WERI-Rb-1 (cell line): Measurements from ENCODE around the gene DAPP1.

Experiments
- DNase-seq: peaks from one replicate; pipeline ENCODE4 v3.0.0-alpha.2; 2020
- H3K27ac ChIP-seq: fragments of 250-450 bp; sonication (Bioruptor Pico); 2 replicates; pipeline ENCODE4 v1.5.1; 2020; ENCODE audit warnings: mild to moderate bottlenecking, moderate library complexity
- H3K27me3 ChIP-seq: fragments of 250-450 bp; sonication (Bioruptor Pico); 2 replicates; pipeline ENCODE4 v1.5.1; 2021; ENCODE audit warnings: mild to moderate bottlenecking, low read depth, moderate library complexity; ENCODE audit not compliant: insufficient read depth, severe bottlenecking
- H3K36me3 ChIP-seq: fragments of 250-450 bp; sonication (Bioruptor Pico); 2 replicates; pipeline ENCODE4 v1.5.1; 2020; ENCODE audit warnings: mild to moderate bottlenecking, moderate library complexity
- H3K4me3 ChIP-seq: 2 replicates; pipeline ENCODE4 v1.5.1; 2011; ENCODE audit warnings: low read depth, mild to moderate bottlenecking, control low read depth, low read length
- H3K9me3 ChIP-seq: fragments of 250-450 bp; sonication (Bioruptor Pico); 2 replicates; pipeline ENCODE4 v1.5.1; 2021; ENCODE audit warnings: mild to moderate bottlenecking, moderate library complexity; ENCODE audit not compliant: severe bottlenecking
- CTCF ChIP-seq: IDR thresholded peaks from 2 replicates; pipeline ENCODE4 v1.5.1; 2011; ENCODE audit warnings: low read depth, mild to moderate bottlenecking, control low read depth, inconsistent platforms, low read length

The DAPP1 gene

GRCh38 chr4:99859618-99860017 is 43.0 kb downstream of the DAPP1 start:
- TF ChIP-seq CTCF: no peak
- no peak for DNase-seq
- Histone ChIP-seq H3K27me3 (no peaks in the 10 kb centered on the region), H3K36me3 (no peaks in the 10 kb centered on the region), H3K9me3 (no peaks in the 10 kb centered on the region), H3K27ac (no peak overlapping the region), H3K4me3 (no peak overlapping the region)

GRCh38 chr4:99860521-99860920 is 43.9 kb downstream of the DAPP1 start:
- Histone ChIP-seq H3K27me3 (no peaks in the 10 kb centered on the region), H3K4me3 (no peak overlapping the region), H3K27ac (no peak overlapping the region), H3K36me3 (no peaks in the 10 kb centered on the region), H3K9me3 (no peaks in the 10 kb centered on the region)
- no peak for TF ChIP-seq CTCF
- DNase-seq: no peak

GRCh38 chr4:99861120-99861905 is 44.7 kb downstream of the DAPP1 start:
- Histone ChIP-seq H3K9me3 (no peaks in the 10 kb centered on the region), H3K36me3 (no peaks in the 10 kb centered on the region), H3K27ac (no peak overlapping the region), H3K4me3 (no peak overlapping the region), H3K27me3 (no peaks in the 10 kb centered on the region)
- DNase-seq: no peak
- TF ChIP-seq CTCF: no peak

- H3K27me3 ChIP-seq: no peaks in the 10 kb centered on the region
- H3K36me3 ChIP-seq: no peaks in the 10 kb centered on the region
- H3K4me3 ChIP-seq: no peak overlapping the region
- no peak for DNase-seq
- no peaks in the 10 kb centered on the region for H3K9me3 ChIP-seq
- H3K27ac ChIP-seq: no peak overlapping the region
- TF ChIP-seq CTCF: no peak
These were observed 47.2 kb downstream of the DAPP1 start for GRCh38 chr4:99863804-99864203.

GRCh38 chr4:99868126-99868596 is 51.5 kb downstream of the DAPP1 start:
- no peaks in the 10 kb centered on the region for H3K9me3 ChIP-seq
- H3K4me3 ChIP-seq: no peak overlapping the region
- DNase-seq: no peak
- no peak for TF ChIP-seq CTCF
- H3K36me3 ChIP-seq: no peaks in the 10 kb centered on the region
- H3K27me3 ChIP-seq: no peaks in the 10 kb centered on the region
- H3K27ac ChIP-seq: no peak overlapping the region

GRCh38 chr4:99872570-99872969 is 55.9 kb downstream of the DAPP1 start:
- DNase-seq: no peak
- TF ChIP-seq CTCF: no peak

More at GRCh38 chr4:99872570-99872969, 55.9 kb downstream of the DAPP1 start:
- Histone ChIP-seq H3K27me3 (no peaks in the 10 kb centered on the region), H3K4me3 (no peak overlapping the region), H3K9me3 (no peaks in the 10 kb centered on the region), H3K27ac (no peak overlapping the region), H3K36me3 (no peaks in the 10 kb centered on the region; the same call in 1 of the 2 replicates)
